Activated naive CD4-positive, alpha-beta T cell (primary cell): Measurements from ENCODE around the gene FIGNL2.
"Not testable (repeated sequence)": the region's sequence is repeated elsewhere in the genome, so short reads cannot be mapped to it uniquely, and the experiment has no call there.

Experiments
- DNase-seq, 4 experiments: peaks; one replicate each; lab custom pipeline; 2025; lab: John Stamatoyannopoulos, UW

FIGNL2 gene, protein sequence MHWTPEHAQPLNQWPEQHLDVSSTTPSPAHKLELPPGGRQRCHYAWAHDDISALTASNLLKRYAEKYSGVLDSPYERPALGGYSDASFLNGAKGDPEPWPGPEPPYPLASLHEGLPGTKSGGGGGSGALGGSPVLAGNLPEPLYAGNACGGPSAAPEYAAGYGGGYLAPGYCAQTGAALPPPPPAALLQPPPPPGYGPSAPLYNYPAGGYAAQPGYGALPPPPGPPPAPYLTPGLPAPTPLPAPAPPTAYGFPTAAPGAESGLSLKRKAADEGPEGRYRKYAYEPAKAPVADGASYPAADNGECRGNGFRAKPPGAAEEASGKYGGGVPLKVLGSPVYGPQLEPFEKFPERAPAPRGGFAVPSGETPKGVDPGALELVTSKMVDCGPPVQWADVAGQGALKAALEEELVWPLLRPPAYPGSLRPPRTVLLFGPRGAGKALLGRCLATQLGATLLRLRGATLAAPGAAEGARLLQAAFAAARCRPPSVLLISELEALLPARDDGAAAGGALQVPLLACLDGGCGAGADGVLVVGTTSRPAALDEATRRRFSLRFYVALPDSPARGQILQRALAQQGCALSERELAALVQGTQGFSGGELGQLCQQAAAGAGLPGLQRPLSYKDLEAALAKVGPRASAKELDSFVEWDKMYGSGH

DNA sequence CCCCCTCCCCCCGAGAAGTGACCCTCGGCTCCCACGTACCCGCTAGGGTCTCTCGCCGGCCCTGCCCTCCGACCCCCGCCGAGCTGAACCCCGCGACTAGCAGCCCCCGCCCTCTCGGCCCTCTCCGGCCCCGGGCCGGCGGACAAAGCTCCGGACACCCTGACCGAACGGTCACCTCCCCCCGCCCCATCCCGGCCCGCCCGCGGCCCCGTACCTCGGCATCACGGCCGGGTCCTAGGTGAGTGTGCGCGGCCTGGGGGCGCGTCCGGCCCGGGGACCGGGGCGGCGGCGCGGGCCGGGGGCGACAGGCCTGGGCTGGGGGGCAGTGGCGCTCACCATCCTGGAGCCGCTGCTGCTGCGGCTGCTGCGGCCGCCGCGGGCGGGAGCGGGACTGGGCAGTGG is at the start of gene FIGNL2:
Gene FIGNL2, minus strand, starts transcription at position 393 of the 402 bp plus-strand sequence. CDS start 26,305 bp downstream, outside the sequence.
- DNase-seq, result no peak

DNA sequence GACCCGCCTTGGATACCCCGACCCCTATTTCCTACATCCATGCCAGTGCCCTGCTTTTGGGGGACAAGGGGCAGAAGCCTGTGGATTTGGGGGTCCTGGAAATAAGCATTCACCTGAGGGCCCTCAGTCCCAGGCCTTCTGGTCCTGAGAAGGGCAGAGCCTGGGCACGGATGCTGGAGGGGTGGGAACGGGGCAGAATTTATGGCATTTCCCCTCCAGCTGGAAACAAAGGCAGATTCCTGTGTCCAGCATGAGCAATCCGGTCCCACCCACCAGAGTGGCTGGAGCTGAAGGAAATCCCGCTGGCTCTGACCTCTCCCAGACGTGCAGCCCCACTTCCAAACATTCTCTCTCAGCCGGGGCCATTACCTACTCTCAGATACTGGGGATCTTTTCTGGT is 48.7 kb upstream of the FIGNL2 start:
- DNase-seq, result no peak

DNA sequence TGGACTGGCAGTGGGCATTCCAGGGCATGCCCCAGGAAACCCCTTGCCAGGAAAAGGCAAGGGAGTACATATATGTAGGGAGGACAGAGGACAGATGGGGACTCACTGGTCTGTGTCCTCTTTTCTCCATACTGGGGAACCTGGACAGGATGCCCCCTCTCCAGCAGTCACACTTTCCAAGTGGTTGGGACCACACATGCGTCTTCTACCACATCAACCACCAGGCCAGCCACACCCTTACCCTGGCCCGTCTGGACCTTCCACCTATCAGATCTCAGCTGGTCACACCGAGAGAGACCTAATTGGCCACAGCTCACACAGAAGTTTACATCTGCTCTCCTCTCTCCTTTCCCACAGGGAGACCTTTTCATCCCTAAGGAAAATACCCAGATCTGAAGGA is 47.7 kb upstream of the FIGNL2 start:
- DNase-seq, result no peak

DNA sequence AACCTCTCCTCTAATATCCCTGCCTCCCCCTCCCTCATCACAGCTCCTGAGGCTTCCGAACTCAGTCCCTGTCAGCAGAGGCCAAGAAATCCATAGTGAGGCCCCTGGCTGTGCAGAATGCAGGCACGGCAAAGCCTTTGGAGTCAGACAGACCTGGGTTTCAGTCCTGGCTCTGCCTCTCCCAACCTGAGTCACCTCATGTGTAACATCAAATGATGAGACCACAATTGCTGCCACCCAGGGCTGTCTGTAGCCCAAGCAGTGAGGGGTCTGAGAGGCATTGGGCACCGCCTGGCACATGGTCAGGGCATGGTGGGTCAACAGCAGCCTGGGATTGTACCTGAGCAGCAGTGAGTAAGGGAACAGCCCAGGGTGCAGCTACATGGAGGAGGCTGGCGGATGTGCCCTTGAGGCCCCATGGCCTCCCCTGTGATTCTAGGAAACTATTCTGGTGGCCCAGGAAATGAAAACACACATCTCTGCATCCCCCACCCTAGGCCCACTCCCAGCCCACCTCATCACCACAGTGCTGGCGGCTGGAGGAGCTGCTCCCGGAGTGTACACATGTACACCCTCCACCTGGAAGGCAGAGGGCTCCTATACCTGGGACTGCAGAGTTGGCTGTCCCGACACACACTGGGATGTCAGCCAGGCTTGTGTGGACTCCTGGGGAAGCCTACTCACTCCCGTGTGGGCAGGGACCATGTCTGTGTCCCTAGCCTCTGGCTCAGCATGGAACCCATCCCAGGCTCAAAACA is 47.0 kb upstream of the FIGNL2 start:
- DNase-seq, result no peak

DNA sequence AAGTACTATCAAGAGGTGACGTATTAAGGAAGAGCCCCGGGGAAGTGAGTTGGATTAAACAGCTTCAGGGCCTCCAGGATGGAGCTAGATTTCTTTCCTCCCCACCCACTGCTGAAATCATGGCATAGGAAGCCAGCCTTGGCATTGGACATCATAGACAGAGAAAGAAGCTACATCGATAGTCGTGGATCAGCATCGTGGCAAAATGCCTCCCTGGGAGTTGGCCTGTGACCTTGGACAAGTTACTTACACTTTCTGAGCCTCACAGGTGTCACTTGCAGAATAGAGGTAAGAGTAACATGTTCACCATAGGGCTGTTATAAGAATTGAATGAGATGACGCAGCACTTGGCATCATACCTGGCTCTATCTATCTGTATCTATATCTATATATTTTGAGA is 45.3 kb upstream of the FIGNL2 start:
- no peak for DNase-seq

DNA sequence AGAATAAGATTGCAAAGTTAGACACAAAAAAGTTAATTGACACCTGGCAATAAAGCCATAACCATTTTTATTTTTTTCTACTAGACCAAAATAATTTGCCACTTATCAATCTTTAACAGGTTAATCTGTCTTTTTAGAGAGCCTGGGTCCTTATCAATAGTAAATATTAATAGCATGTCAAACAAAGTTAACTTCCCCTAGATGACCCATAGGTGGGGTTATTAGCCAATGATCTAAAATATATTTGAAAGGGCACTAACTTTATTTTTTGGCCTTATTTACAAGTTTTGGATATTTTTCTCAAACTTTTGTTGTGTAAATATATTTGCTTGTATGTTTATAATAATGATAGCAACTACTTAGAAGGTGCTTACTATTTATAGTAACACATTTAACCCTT is 43.3 kb upstream of the FIGNL2 start:
- no peak for DNase-seq

DNA sequence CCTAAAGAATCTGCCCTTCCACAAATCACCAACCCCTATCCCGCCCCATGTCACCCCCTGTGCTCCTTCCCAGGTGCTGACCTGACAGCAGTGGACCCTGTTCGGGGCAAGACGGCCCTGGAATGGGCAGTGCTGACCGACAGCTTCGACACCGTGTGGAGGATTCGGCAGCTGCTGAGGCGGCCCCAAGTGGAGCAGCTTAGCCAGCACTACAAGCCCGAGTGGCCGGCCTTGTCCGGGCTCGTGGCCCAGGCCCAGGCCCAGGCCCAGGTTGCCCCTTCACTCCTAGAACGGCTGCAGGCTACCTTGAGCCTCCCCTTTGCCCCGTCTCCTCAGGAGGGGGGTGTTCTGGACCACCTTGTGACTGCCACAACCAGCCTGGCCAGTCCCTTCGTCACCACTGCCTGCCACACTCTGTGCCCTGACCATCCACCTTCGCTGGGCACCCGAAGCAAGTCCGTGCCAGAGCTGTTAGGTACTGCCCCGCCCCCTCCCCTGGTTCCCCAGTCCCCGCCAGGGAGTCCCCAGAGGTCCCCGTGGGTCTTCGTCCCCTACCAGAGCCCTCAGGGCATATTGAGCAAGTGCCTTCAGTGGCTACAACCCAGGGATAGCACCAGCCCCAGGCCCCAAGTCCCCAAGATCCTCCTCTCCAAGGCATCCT is 42.1 kb upstream of the FIGNL2 start:
- DNase-seq, result no peak

DNA sequence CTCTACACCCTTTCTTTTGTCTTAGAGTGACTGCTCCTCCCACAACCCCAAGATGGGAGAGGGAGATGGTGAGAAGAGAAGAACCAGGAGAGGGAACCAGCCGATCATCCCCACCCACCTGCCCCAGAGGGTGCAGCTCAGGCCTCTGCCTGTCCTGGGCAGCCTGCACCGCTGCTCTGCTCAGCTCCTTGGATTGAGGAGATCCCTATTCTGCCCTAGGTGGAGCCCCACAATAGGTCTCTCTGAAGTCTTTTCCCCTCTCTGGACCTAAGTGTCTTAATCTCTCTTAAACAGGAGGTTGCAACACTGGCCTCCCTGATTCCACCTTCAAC is 41.6 kb upstream of the FIGNL2 start:
- DNase-seq, result no peak

DNA sequence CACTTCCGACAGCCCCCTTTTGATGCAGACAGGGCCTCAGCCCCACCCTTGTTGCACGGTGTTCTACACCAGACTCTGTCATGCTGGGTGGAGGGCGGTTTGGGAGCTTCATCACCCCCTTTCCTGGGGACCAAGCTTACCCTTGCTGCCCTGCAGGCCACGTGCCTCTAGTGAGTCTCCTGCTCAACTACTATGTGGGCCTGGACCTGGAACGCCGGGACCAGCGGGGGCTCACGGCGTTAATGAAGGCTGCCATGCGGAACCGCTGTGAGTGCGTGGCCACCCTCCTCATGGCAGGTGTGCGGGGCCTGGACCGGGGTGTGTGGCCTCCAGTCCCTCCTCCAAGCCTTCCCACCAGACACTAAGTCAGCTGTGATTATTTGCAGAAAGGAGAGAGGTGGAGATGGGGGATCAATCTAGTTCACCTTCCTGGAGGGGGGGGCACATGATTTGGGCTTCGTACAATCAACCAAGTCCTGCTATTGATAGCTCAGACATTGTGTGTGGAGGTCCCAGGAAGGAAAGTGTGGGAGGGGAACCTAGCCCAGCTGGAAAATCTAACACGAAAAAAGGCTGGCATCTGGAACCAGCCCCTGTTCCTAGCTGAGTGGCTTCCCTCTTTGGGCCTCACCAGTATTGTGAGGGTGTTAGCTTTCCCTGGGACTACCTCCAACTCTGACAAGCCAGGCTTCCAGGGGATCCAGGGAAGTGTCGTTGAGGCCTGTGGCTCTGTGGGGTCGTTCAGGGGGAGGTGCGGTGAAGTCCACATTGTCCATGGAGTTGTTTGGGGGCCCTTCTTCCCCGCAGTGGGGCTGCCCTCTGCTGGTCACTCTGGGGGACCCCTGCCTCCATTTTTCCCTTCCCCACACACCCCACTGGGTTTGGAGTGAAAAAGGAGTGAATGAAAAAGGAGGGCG is 41.0 kb upstream of the FIGNL2 start:
- DNase-seq, result no peak

DNA sequence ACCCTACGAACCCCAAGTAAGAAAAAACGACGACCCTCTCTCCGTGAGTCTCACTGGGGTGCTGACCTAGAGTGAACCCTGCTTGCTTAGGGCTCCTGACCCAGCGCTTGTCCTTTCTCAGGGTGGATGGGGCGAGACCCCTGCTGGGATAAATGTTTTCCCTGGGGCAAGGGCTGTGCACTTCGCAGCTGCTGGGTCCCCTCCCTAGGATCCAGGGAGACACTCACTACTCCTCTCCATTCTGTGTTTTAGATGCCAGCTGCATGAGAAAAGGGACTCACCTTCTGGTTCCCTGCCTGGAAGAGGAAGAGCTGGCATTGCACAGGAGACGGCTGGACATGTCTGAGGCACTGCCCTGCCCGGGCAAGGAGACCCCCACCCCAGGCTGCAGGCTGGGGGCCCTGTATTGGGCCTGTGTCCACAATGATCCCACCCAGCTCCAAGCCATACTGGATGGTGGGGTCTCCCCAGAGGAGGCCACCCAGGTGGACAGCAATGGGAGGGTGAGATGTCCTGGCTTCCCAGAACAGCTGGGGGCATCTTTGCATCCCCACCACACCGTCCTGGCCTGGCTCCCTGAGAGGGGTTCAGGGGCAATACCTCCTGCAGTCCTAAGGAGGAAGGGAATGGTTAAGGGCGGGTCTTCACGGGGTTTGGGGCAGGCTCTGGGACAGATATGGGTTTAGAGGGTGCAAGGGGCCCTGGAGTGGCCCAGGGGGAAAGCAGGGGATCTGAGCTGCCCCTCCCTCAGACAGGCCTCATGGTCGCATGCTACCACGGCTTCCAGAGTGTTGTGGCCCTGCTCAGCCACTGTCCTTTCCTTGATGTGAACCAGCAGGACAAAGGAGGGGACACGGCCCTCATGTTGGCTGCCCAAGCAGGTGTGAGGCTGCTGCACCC is 40.0 kb upstream of the FIGNL2 start:
- no peak for DNase-seq

DNA sequence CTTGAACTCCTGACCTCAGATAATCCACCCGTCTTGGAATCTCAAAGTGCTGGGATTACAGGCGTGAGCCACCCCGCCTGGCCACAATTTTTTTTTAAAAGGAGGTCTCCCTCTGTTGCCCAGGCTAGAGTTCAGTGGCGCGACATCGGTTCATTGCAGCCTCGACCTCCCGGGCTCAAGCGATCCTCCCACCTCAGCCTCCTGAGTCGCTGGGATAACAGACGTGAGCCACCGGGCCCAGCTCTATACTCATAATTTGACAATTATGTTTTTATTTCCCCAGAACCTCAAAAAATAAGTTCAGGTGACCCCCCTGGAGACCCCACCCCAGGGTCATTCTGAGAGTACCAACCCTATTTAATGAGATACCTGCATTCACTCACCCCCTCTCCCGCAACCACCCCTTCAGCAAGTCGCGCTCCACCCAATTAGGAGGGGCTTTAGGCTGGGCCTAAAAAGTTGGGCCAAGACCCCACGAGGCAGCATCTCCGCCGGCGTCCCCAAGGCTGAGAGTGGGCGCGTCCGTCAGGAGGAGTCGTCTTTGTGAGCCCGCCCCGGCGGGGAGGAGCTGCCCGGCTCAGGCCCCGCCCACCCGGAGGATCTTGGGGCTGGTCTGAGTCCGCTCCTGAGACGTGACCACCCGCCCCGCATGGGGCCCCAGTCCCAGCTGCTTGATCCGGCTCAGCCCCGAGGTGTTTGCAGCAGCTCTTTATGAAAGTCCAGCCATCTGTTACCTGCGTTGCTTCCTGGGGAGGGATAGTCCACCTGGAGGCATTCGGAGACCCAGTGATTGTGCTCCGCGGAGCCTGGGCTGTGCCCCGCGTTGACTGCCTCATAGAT is 39.2 kb upstream of the FIGNL2 start, which contains the start of gene ANKRD33:
Gene ANKRD33, plus strand, starts transcription at position 628 of the 840 bp plus-strand sequence. Its CDS starts 84 bp downstream, at position 712.
- DNase-seq, result no peak

DNA sequence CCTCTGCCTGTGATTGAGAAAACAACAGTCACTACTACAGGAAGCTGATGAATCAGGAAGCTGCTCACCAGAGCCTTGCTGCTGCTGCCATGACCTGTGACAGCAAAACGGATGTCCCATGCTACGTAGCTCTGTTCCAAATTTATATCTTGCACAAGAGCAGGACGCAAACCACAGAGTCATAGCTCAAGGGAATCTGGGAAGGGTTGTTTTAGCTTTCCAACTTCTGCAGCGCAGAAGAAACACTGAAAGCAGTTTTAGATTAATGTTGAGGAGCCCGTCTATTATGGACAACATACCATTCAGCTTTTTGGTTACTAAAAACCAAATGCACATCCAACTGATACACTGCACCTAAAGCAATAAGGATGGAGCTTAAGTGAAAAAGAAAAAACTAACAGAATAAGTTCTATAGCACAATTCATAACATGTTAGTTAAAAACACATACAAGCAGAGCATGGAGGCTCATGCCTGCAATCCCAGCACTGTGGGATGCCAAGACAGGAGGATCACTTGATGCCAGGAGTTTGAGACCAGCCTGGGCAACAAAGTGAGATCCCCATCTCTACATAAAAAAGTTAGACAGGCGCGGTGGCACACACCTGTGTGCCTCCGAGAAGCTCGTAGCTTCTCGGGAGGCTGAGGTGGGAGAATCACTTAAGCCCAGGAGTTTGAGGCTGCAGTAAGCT is 37.6 kb upstream of the FIGNL2 start:
- peak in 2 of 4 experiments; percentile 15 to 25 for DNase-seq

DNA sequence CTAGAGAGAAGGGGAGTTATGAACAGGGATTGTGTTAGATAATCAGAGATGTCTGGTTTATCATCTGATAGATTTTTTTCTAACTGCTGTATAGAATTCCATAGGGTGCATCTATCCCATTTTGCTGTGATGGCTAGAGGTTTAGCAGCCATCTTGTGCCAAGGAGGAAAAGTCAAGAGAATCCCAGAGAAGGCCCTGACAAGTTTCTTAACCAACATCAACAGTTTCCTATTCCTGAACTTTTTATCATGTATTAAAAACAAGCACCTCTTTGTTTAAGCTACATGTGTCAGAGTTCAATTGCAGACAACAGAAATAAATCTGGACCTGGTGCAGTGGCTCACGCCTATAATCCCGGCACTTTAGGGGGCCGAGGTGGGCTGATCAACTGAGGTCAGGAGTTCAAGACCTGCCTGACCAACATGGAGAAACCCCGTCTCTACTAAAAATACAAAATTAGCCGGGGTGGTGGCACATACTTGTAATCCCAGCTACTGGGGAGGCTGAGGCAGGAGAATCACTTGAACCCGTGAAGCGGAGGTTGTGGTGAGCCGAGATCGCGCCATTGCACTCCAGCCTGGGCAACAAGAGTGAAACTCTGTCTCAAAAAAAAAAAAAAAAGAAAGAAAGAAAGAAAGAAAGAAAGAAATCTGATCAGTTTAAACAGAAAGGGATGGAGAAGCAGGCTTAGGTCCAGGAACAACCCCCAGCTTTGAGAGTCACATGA is 36.9 kb upstream of the FIGNL2 start:
- not testable (repeated sequence) for DNase-seq

DNA sequence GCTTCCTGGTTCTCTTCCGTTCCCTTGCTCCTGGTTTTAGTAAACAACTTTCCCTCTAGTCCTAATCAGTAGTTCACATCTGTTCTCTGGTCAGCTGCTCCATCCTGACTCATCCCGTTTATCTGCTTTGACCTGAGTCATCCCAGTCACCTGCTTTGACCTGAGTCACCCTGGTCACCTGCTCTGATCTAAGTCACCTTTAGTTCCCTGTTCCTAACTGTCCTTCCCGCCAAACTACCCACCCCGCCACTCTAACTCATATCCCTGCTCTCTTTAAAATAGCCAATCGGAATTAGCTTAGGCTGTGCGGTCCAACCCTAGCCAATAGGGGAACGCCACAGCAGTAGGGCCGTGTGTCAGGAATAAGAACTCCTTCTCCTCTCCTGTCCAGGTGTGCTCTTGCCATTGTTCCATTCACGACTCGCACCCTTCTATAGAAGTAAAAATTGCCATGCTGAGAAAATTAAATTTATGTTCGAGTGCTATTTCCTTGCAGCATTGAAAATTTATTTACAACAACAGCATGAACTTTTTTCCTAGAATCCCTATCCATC is 36.2 kb upstream of the FIGNL2 start:
- DNase-seq, result no peak

DNA sequence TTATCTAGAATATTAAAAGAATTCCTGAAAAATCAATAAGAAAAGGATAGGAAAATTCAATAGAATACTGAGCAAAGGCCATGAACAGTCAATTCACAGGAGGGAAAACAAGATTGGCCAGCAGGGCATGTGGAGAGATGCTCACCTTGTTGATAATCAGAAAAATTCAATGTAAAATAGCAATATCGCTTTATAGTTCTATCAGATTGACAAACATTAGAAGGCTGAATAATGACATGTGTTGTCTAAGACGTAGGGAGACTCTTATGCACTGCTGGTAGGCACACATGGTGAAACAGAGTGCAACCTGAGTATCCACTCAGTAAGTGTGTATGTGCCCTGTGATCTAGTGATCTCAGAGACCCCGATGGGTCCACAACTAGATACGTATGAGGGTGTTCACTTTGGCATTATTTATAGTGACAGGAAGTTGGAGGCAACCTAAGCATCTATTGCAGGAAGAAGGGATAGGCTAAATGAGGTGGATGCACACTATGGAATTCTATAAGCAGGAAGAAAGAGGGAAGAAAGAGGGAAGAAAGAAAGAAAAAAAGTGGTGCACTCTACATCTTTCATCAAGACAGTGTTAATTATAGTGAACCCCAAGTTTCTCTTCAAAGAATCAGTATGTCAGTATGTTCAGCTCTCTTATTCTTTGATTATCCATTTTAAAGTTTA is 35.6 kb upstream of the FIGNL2 start:
- DNase-seq, result no peak

DNA sequence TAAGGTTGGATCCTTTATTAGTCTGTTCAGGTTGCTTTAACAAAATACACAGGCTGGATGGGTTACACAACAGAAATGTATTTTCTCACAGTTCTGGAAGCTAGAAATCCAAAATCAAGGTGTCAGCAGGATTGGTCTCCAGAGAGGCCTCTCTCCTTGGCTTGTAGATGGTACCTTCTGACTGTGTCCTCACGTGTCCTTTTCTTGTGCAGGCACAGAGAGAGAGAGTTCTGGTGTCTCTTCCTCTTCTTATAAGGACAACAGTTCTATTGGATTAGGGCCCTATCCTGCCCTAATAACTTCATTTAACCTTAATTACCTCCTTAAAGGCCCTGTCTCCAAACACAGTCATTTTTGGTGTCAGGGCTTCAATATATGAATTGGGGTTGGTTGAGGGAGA is 34.8 kb upstream of the FIGNL2 start:
- no peak for DNase-seq

DNA sequence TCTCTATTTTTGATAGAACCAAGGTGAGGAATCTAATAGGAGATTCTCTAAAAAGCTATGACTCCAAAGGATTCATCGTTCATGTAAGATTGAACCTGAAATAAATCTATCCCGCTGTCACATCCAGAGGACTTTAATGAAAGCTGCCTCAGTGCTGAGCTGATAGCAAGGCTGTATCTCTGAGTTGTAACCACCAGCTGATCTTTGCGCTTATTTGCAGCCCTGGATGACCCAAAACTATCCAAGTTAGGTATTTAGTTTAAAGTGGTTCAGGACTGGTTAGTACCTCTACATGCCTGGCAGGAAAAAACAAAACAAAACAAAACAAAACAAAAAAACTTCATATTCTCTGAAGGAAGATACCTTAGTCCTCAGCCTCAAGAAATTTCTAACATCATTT is 30.6 kb upstream of the FIGNL2 start:
- DNase-seq, result no peak
